Right lobe of liver (tissue), 6 donors: ENCODE results near the gene PAK1. TPM values are rescaled to one million over a fixed set of nuclear protein-coding genes. Genes with fewer than 3 reads are reported as not detected.

Experiments
- ATAC-seq, 4 donors: fragments of 200-7000 bp; cut with Tn5 transposase; one replicate each; pipeline ENCODE4 v1.9.1; 2020; ENCODE audit warnings: mild to moderate bottlenecking in 4 of 4, moderate library complexity in 4 of 4
- DNase-seq, 3 donors: peaks; one replicate each; pipeline ENCODE4 v3.0.0-alpha.2; 2020
- H3K27ac ChIP-seq, 3 donors: fragments of 200-600 bp; one replicate each; pipeline ENCODE4 v1.8.0; 2022
- H3K27me3 ChIP-seq, 2 donors: fragments of 200-600 bp; one replicate each; pipeline ENCODE4 v1.8.0; 2022
- H3K36me3 ChIP-seq, 4 donors: fragments of 200-600 bp; sonication (generic) in 1 of 4; one replicate each; pipeline versions ENCODE4 v1.5.1 to v1.8.0; 2017 to 2022; ENCODE audit warnings: control low read depth in 1 of 4
- H3K4me1 ChIP-seq, 4 donors: fragments of 200-600 bp; sonication (generic) in 1 of 4; one replicate each; pipeline versions ENCODE4 v1.5.1 to v1.8.0; 2017 to 2022; ENCODE audit warnings: control low read depth in 1 of 4
- H3K4me3 ChIP-seq, 3 donors: fragments of 200-600 bp; one replicate each; pipeline ENCODE4 v1.8.0; 2022
- H3K9me3 ChIP-seq, 4 donors: fragments of 200-600 bp; sonication (generic) in 1 of 4; one replicate each; pipeline versions ENCODE4 v1.5.1 to v1.8.0; 2017 to 2022; ENCODE audit warnings: control low read depth in 1 of 4
- CTCF ChIP-seq, 4 donors: fragments of 200-600 bp in 3 of 4; fragments of 450-650 bp in 1 of 4; IDR thresholded peaks; one replicate each; pipeline versions ENCODE4 v1.5.1 to v1.8.0; 2016 to 2022; ENCODE audit warnings: antibody characterized with exemption in 4 of 4, mild to moderate bottlenecking in 2 of 4
- POLR2A ChIP-seq: fragments of 450-650 bp; IDR thresholded peaks from one replicate; pipeline ENCODE4 v1.6.1; 2017; ENCODE audit warnings: antibody characterized with exemption, mild to moderate bottlenecking
- WGBS: methylation state at CpG from one replicate; pipeline ENCODE4 v1.1.6; 2018; ENCODE audit warnings: low coverage, low lambda C conversion rate; ENCODE audit not compliant: insufficient coverage; ENCODE audit errors: missing lambda C conversion rate; 5-methylcytosine and 5-hydroxymethylcytosine counted together
- intact Hi-C, 2 donors: fragments of 100-400 bp; cut with DNase I; formaldehyde crosslinking; loops; one replicate each; pipeline versions ENCODE4 v1.11.2 to v1.14.1; 2022
- total RNA-seq, 6 experiments: library from RNA; depleted of rRNA in 2 of 6; stranded (reverse); fragments of >200 nt in 2 of 6; fragmentation: NEBNext Ultra II Directional in 3 of 6; extraction: Animal tissue kit (Norgen Biotek cat#: 25700) in 3 of 6; gene quantifications; one replicate each; pipeline versions ENCODE4 v1.1.0 to v1.2.4, GENCODE V29; 2016 to 2023
- donor health status: DM: no; HTN: yes; CAD: no.
- donor health status: DM: no; HTN: no; CAD: no.
- donor health status: DM: no; HTN: no; CAD: no.
- donor health status: DM: no; HTN: yes; CAD: no.
- donor health status: DM: no; HTN: yes; CAD: no.

Gene PAK1
- total RNA-seq, 6 experiments from 2014 or later, result 7.3 to 14.5 (median 9.3) TPM

GRCh38 chr11:77472991-77473800 lies 698 bp downstream of the PAK1 start:
- Histone ChIP-seq H3K4me3 (peak overlapping the region; percentile 68 to 69 (median 68)), H3K27me3 (no peaks in the 10 kb centered on the region), H3K36me3 (no peaks in the 10 kb centered on the region), H3K27ac (peak overlapping the region; percentile 58 to 77 (median 67)), H3K4me1 (peaks cover 0 to 9% (median 4%) of the 10 kb centered on the region in 4 donors), H3K9me3 (no peaks in the 10 kb centered on the region)
- intact Hi-C loops, result no loop called here
- ATAC-seq, result peak; percentile 54 to 78 (median 66)
- peak; percentile 61 to 79 (median 66) for DNase-seq
- 0% methylated on average over 13 of the region's 80 CpGs for WGBS
- TF ChIP-seq CTCF (IDR thresholded peaks at IDR 0.05), result no peak
- TF ChIP-seq POLR2A, result no peak

- intact Hi-C loops, result no loop called here
Observed at GRCh38 chr11:77471558-77472193, 2.2 kb downstream of the PAK1 start.

GRCh38 chr11:77470971-77471370 lies 2.9 kb downstream of the PAK1 start:
- intact Hi-C loops, result no loop called here
- H3K9me3 ChIP-seq, result no peaks in the 10 kb centered on the region
- no peaks in the 10 kb centered on the region for H3K27me3 ChIP-seq
- peaks cover 0 to 11% (median 4%) of the 10 kb centered on the region in 4 donors for H3K4me1 ChIP-seq
- no peaks in the 10 kb centered on the region for H3K36me3 ChIP-seq
- no peak overlapping the region for H3K27ac ChIP-seq
- WGBS, result 74% methylated on average over 5 of the region's 5 CpGs
- no peak for TF ChIP-seq POLR2A
- TF ChIP-seq CTCF (IDR thresholded peaks at IDR 0.05), result no peak
- no peak for DNase-seq
- no peak overlapping the region for H3K4me3 ChIP-seq
- ATAC-seq, result no peak

More at GRCh38 chr11:77471558-77472193, 2.2 kb downstream of the PAK1 start:
- H3K27ac ChIP-seq, result peak overlapping the region in 1 of 3 donors; percentile 14
- DNase-seq (no peak), ATAC-seq (peak in 2 of 4 donors; percentile 4 to 10)
- H3K9me3 ChIP-seq, result no peaks in the 10 kb centered on the region
- TF ChIP-seq POLR2A, result no peak
- TF ChIP-seq CTCF (IDR thresholded peaks at IDR 0.05), result peak in 2 of 4 donors; percentile 18 to 21
- H3K4me3 ChIP-seq, result no peak overlapping the region
- WGBS, result 58% methylated on average over 3 of the region's 3 CpGs
- peaks cover 0 to 11% (median 4%) of the 10 kb centered on the region in 4 donors for H3K4me1 ChIP-seq
- no peaks in the 10 kb centered on the region for H3K36me3 ChIP-seq
- no peaks in the 10 kb centered on the region for H3K27me3 ChIP-seq

GRCh38 chr11:77470504-77470903 lies 3.4 kb downstream of the PAK1 start:
- H3K36me3 ChIP-seq, result no peaks in the 10 kb centered on the region
- no peak overlapping the region for H3K4me3 ChIP-seq
- intact Hi-C loops, result no loop called here
- 31% methylated on average over 2 of the region's 2 CpGs for WGBS
- DNase-seq (no peak), ATAC-seq (no peak)
- H3K4me1 ChIP-seq, result peaks cover 0 to 11% (median 4%) of the 10 kb centered on the region in 4 donors
- H3K9me3 ChIP-seq, result no peaks in the 10 kb centered on the region
- TF ChIP-seq CTCF (IDR thresholded peaks at IDR 0.05) (no peak), POLR2A (no peak)
- H3K27me3 ChIP-seq, result no peaks in the 10 kb centered on the region
- no peak overlapping the region for H3K27ac ChIP-seq
